Psoas muscle (tissue), 8 donors: ENCODE results near the gene UBTF. TPM values are rescaled to one million over a fixed set of nuclear protein-coding genes. Genes with fewer than 3 reads are reported as not detected.

ENCODE experiments used
- ATAC-seq, 4 donors: fragments of 200-7000 bp; cut with Tn5 transposase; one replicate each; pipeline ENCODE4 v1.9.1; 2020; ENCODE audit warnings: moderate library complexity in 3 of 4, mild to moderate bottlenecking in 2 of 4
- DNase-seq, 2 donors: peaks; one replicate each; pipeline ENCODE4 v3.0.0-alpha.2; 2020
- H3K27ac ChIP-seq: fragments of 200-600 bp; one replicate; pipeline ENCODE4 v1.8.0; 2022
- H3K27me3 ChIP-seq, 3 donors: fragments of 200-600 bp in 1 of 3; one replicate each; pipeline versions ENCODE4 v1.6.1 to v1.8.0; 2013 to 2022; ENCODE audit warnings: low read length in 2 of 3, mild to moderate bottlenecking in 2 of 3, moderate library complexity in 1 of 3; ENCODE audit not compliant: insufficient read depth in 3 of 3
- H3K36me3 ChIP-seq, 2 donors: fragments of 200-600 bp in 1 of 2; one replicate each; pipeline versions ENCODE4 v1.6.1 to v1.8.0; 2013 to 2022; ENCODE audit warnings: low read depth in 1 of 2, mild to moderate bottlenecking in 1 of 2, moderate library complexity in 1 of 2; ENCODE audit not compliant: insufficient read depth in 1 of 2
- H3K4me1 ChIP-seq: fragments of 200-600 bp; one replicate; pipeline ENCODE4 v1.8.0; 2022
- H3K4me3 ChIP-seq: fragments of 200-600 bp; one replicate; pipeline ENCODE4 v1.8.0; 2022; ENCODE audit warnings: mild to moderate bottlenecking
- H3K9me3 ChIP-seq: fragments of 200-600 bp; one replicate; pipeline ENCODE4 v1.8.0; 2022
- CTCF ChIP-seq: fragments of 200-600 bp; IDR thresholded peaks from one replicate; pipeline ENCODE4 v1.8.0; 2022; ENCODE audit warnings: antibody characterized with exemption
- whole genome bisulfite sequencing, 3 donors: extraction: QIAGEN DNeasy Blood & Tissue Kit; methylation state at CpG; one replicate each; pipeline versions ENCODE4 v1.1.6 to v1.1.7; 2013; 5-methylcytosine and 5-hydroxymethylcytosine counted together
- intact Hi-C, 2 donors: fragments of 100-400 bp; cut with DNase I; formaldehyde crosslinking; loops; one replicate each; pipeline versions ENCODE4 v1.11.0 to v1.14.2; 2022
- polyA plus RNA-seq, 3 donors: library from polyadenylated mRNA; stranded (reverse); fragments of 200-250 nt; gene quantifications; one replicate each; pipeline ENCODE4 v1.2.3, GENCODE V29; 2013
- total RNA-seq, 4 donors: library from RNA; stranded (reverse); fragmentation: NEBNext Ultra II Directional in 2 of 4; extraction: Animal tissue kit (Norgen Biotek cat#: 25700) in 2 of 4; gene quantifications; one replicate each; pipeline versions ENCODE4 v1.2.1 to v1.2.4, GENCODE V29; 2021 to 2023
- donor health status: healthy with polysubstance abuse.
- donor health status: DM: no; HTN: no; CAD: no; lungs with moderate emphysema.
- donor health status: Bipolar disorder and iron deficiency.
- donor health status: healthy.
- donor health status: DM: yes; HTN: yes; CAD: no.
- donor health status: DM: no; HTN: no; CAD: no.
- donor health status: DM: no; HTN: no; CAD: no.
- donor health status: DM: yes; HTN: yes; CAD: no.

Gene UBTF
- total and polyA plus RNA-seq, 7 donors, result 36.0 to 67.5 (median 47.6) TPM

- Histone ChIP-seq H3K27ac (no peak overlapping the region), H3K27me3 (no peaks in the 10 kb centered on the region), H3K9me3 (no peaks in the 10 kb centered on the region), H3K36me3 (no peaks in the 10 kb centered on the region), H3K4me1 (no peaks in the 10 kb centered on the region), H3K4me3 (no peak overlapping the region)
- WGBS, 3 donors, result 84 to 95% (median 95%) methylated on average over 5 of the region's 5 CpGs
- DNase-seq (no peak), ATAC-seq (no peak)
- intact Hi-C loops, result no loop called here
- no peak for TF ChIP-seq CTCF
Observed at GRCh38 chr17:44235583-44235936, 16.1 kb upstream of the UBTF start.

GRCh38 chr17:44233582-44233981 is 14.1 kb upstream of the UBTF start:
- intact Hi-C loops, result loop anchor here in 1 of 2 donors (5.0 kb wide), 1 partner anchor 49 kb away; no protein-coding TSS in a partner anchor
- 85 to 93% (median 86%) methylated on average over 5 of the region's 5 CpGs for WGBS, 3 donors

DNA sequence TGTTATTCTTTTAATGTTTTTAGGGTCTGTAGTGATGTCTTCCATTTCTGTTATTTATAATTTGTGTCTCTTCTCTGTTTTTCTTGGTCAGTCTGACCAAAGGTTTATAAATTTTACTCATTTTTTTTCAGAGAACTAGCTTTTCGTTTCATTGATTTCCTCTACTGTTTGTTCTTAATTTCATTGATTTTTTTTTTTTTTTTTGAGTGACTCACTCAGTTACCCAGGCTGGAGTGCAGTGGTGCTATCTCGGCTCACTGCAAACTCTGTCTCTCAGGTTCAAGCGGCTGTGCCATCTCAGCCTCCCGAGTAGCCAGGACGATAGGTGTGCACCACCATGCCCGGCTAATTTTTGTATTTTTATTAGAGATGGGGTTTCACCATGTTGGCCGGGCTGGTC is 12.6 kb upstream of the UBTF start:
- WGBS, 3 donors, result 90 to 94% (median 91%) methylated on average over 7 of the region's 7 CpGs
- ATAC-seq (no peak), DNase-seq (no peak)
- Histone ChIP-seq H3K4me1 (no peaks in the 10 kb centered on the region), H3K27me3 (no peaks in the 10 kb centered on the region), H3K27ac (no peak overlapping the region), H3K4me3 (no peak overlapping the region), H3K36me3 (no peaks in the 10 kb centered on the region), H3K9me3 (no peaks in the 10 kb centered on the region)
- no peak for TF ChIP-seq CTCF
- intact Hi-C loops, result loop anchor here in 1 of 2 donors (5.0 kb wide), 1 partner anchor 50 kb away; no protein-coding TSS in a partner anchor

More at GRCh38 chr17:44233582-44233981, 14.1 kb upstream of the UBTF start:
- H3K36me3 ChIP-seq, result no peaks in the 10 kb centered on the region
- no peak overlapping the region for H3K27ac ChIP-seq
- H3K9me3 ChIP-seq, result no peaks in the 10 kb centered on the region
- ATAC-seq, result no peak
- H3K27me3 ChIP-seq, result no peaks in the 10 kb centered on the region
- TF ChIP-seq CTCF, result no peak
- H3K4me1 ChIP-seq, result no peaks in the 10 kb centered on the region
- H3K4me3 ChIP-seq, result no peak overlapping the region
- DNase-seq, result no peak

DNA sequence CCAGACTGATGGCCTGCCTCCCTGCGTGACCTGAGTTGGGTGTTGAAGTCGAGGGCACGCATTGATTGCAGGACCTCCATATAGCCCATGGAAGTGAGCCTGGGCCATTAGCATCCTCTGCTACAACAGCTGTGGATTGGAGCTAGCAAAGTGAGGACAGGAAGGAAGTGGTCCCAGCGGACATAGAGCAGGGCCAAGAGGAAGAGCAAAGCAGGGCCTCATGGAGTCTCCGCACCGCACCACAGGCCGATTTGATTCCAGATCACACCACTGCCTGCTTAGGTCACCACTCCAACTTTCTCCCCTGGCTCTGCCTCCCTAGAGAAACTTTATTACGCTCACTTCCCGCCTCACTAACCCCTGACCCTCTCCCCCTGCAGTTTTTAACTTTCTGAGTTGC is 10.7 kb upstream of the UBTF start:
- no peaks in the 10 kb centered on the region for H3K27me3 ChIP-seq
- H3K27ac ChIP-seq, result no peak overlapping the region
- ATAC-seq (no peak), DNase-seq (no peak)
- no peaks in the 10 kb centered on the region for H3K9me3 ChIP-seq
- H3K36me3 ChIP-seq, result no peaks in the 10 kb centered on the region
- H3K4me1 ChIP-seq, result no peaks in the 10 kb centered on the region
- 66 to 75% (median 70%) methylated on average over 9 of the region's 9 CpGs for WGBS, 3 donors
- intact Hi-C loops, result loop anchor here in 1 of 2 donors (5.0 kb wide), 1 partner anchor 52 kb away; no protein-coding TSS in a partner anchor
- TF ChIP-seq CTCF, result no peak
- H3K4me3 ChIP-seq, result no peak overlapping the region

DNA sequence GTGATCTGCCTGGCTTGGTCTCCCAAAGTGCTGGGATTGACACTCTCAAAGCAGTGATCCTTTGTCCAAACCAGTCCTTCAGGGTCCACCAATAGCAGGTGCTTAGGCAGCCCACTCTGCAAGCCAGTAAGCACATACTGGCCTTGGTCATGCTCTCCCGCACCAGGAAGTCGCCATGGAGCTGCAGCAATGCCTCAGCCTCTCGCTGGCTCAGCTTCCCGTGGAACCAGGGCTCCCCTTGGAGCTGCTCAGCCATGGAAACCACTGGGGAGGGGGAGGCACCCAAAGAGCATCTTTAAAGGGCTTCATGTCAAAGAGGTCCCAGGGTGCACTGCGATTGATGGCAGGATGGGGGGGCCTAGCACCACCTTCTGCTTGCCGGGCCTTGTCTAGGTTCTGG is 9.6 kb upstream of the UBTF start:
- no peaks in the 10 kb centered on the region for H3K36me3 ChIP-seq
- H3K27ac ChIP-seq, result no peak overlapping the region
- WGBS, 3 donors, result 83 to 89% (median 88%) methylated on average over 6 of the region's 6 CpGs
- TF ChIP-seq CTCF, result no peak
- H3K4me1 ChIP-seq, result peaks cover 1% of the 10 kb centered on the region
- ATAC-seq (no peak), DNase-seq (no peak)
- intact Hi-C loops, result no loop called here
- H3K27me3 ChIP-seq, result no peaks in the 10 kb centered on the region
- H3K4me3 ChIP-seq, result no peak overlapping the region
- H3K9me3 ChIP-seq, result no peaks in the 10 kb centered on the region
